Endodermal cell (in vitro differentiated cells): Measurements from ENCODE around the gene ZEB2. TPM values are rescaled to one million over a fixed set of nuclear protein-coding genes. Genes with fewer than 3 reads are reported as not detected.
"Not testable (repeated sequence)": the region's sequence is repeated elsewhere in the genome, so short reads cannot be mapped to it uniquely, and the experiment has no call there.

Experiments
- DNase-seq: peaks from one replicate; pipeline ENCODE4 v3.0.0-alpha.2; 2017
- H3K27ac ChIP-seq: 2 replicates; pipeline ENCODE4 v1.5.1; 2013; ENCODE audit warnings: mild to moderate bottlenecking, low read depth, low read length, moderate library complexity
- H3K27me3 ChIP-seq: 2 replicates; pipeline ENCODE4 v1.6.1; 2013; ENCODE audit warnings: mild to moderate bottlenecking, low read length, moderate library complexity; ENCODE audit not compliant: insufficient read depth, control insufficient read depth, poor library complexity, severe bottlenecking
- H3K36me3 ChIP-seq: 2 replicates; pipeline ENCODE4 v1.7.0; 2013; ENCODE audit warnings: mild to moderate bottlenecking, low read length, moderate library complexity; ENCODE audit not compliant: control insufficient read depth, insufficient read depth
- H3K4me1 ChIP-seq: one replicate; pipeline ENCODE4 v1.7.0; 2013; ENCODE audit warnings: low read length; ENCODE audit not compliant: control insufficient read depth, insufficient read depth
- H3K4me3 ChIP-seq: 2 replicates; pipeline ENCODE4 v1.5.1; 2013; ENCODE audit warnings: mild to moderate bottlenecking, low read length, moderate library complexity
- H3K9ac ChIP-seq: 2 replicates; pipeline ENCODE4 v1.6.1; 2013; ENCODE audit warnings: mild to moderate bottlenecking, low read length, moderate library complexity; ENCODE audit not compliant: poor library complexity, severe bottlenecking; ENCODE audit errors: extremely low read depth
- H3K9me3 ChIP-seq: 2 replicates; pipeline ENCODE4 v1.6.1; 2013; ENCODE audit warnings: mild to moderate bottlenecking, low read length, moderate library complexity; ENCODE audit not compliant: control insufficient read depth
- H3K27ac Mint-ChIP-seq: 2 replicates; pipeline ENCODE4 v1.8.0; 2020; ENCODE audit warnings: mixed read lengths
- H3K27me3 Mint-ChIP-seq: 2 replicates; pipeline ENCODE4 v1.8.0; 2021; ENCODE audit warnings: mild to moderate bottlenecking, mixed read lengths; ENCODE audit not compliant: insufficient read depth
- H3K36me3 Mint-ChIP-seq: 2 replicates; pipeline ENCODE4 v1.8.0; 2020; ENCODE audit warnings: low read depth, mixed read lengths
- H3K4me1 Mint-ChIP-seq: 2 replicates; pipeline ENCODE4 v1.8.0; 2020; ENCODE audit warnings: mixed read lengths
- H3K4me3 Mint-ChIP-seq: 2 replicates; pipeline ENCODE4 v1.8.0; 2020; ENCODE audit warnings: mild to moderate bottlenecking, moderate library complexity, mixed read lengths
- H3K9me3 Mint-ChIP-seq: 2 replicates; pipeline ENCODE4 v1.8.0; 2020; ENCODE audit warnings: mild to moderate bottlenecking, mixed read lengths
- CTCF ChIP-seq: fragments of 200-600 bp; sonication (generic); conservative IDR thresholded peaks from 2 replicates; pipeline ENCODE4 v1.5.0; 2021; ENCODE audit warnings: antibody characterized with exemption, mild to moderate bottlenecking
- WGBS, 2 experiments: methylation state at CpG; one replicate each; pipeline versions ENCODE4 v1.1.5 to v1.1.7; 2013; ENCODE audit warnings: missing lambda C conversion rate in 2 of 2, mixed read lengths in 1 of 2; ENCODE audit not compliant: insufficient coverage in 1 of 2, insufficient read length in 1 of 2; 5-methylcytosine and 5-hydroxymethylcytosine counted together
- total RNA-seq, 2 donors: library from RNA; stranded (reverse); fragmentation: NEBNext Ultra II Directional in 1 of 2; extraction: Animal tissue kit (Norgen Biotek cat#: 25700) in 1 of 2; gene quantifications; 2 replicates in 1 of 2; 3 replicates in 1 of 2; pipeline ENCODE4 v1.2.1, GENCODE V29; 2021

Gene ZEB2
- total RNA-seq, 2 donors from 2014 or later = 0.29 to 0.31 TPM

- no peaks in the 10 kb centered on the region for H3K27me3 ChIP-seq
- peaks cover 26% of the 10 kb centered on the region for H3K4me1 Mint-ChIP-seq
- H3K9me3 ChIP-seq = no peaks in the 10 kb centered on the region
- no peaks in the 10 kb centered on the region for H3K36me3 ChIP-seq
- no peak overlapping the region for H3K9ac ChIP-seq
- no peaks in the 10 kb centered on the region for H3K27me3 Mint-ChIP-seq
- H3K27ac ChIP-seq = no peak overlapping the region
- DNase-seq = no peak
- H3K36me3 Mint-ChIP-seq = no peaks in the 10 kb centered on the region
- H3K9me3 Mint-ChIP-seq = no peaks in the 10 kb centered on the region
- no peak overlapping the region for H3K27ac Mint-ChIP-seq
- H3K4me3 Mint-ChIP-seq = no peak overlapping the region
- peaks cover 4% of the 10 kb centered on the region for H3K4me1 ChIP-seq
- H3K4me3 ChIP-seq = no peak overlapping the region
- no peak for TF ChIP-seq CTCF
These were observed 150.5 kb downstream of the ZEB2 start for GRCh38 chr2:144369416-144369815.

GRCh38 chr2:144366825-144367429, 153.0 kb downstream of the ZEB2 start:
- Mint-ChIP-seq H3K4me1 (peaks cover 6% of the 10 kb centered on the region), H3K27ac (no peak overlapping the region)
- DNase-seq = no peak

GRCh38 chr2:144364944-144365738, 154.8 kb downstream of the ZEB2 start:
- Mint-ChIP-seq H3K36me3 (no peaks in the 10 kb centered on the region), H3K4me3 (no peak overlapping the region), H3K27me3 (peaks cover 2% of the 10 kb centered on the region), H3K4me1 (peaks cover 2% of the 10 kb centered on the region), H3K27ac (no peak overlapping the region), H3K9me3 (no peaks in the 10 kb centered on the region)
- 89 to 90% methylated on average over 3 to 4 of the region's 4 CpGs for WGBS, 2 experiments
- H3K36me3 ChIP-seq = no peaks in the 10 kb centered on the region
- no peak overlapping the region for H3K4me3 ChIP-seq
- no peaks in the 10 kb centered on the region for H3K27me3 ChIP-seq
- H3K4me1 ChIP-seq = no peaks in the 10 kb centered on the region
- H3K27ac ChIP-seq = no peak overlapping the region
- no peaks in the 10 kb centered on the region for H3K9me3 ChIP-seq
- TF ChIP-seq CTCF = no peak
- H3K9ac ChIP-seq = no peak overlapping the region
- DNase-seq = no peak

More at GRCh38 chr2:144366825-144367429, 153.0 kb downstream of the ZEB2 start:
- H3K27me3 ChIP-seq = no peaks in the 10 kb centered on the region
- H3K36me3 ChIP-seq = no peaks in the 10 kb centered on the region
- H3K27ac ChIP-seq = no peak overlapping the region
- WGBS, 2 experiments = 85% methylated on average over 3 of the region's 3 CpGs; no CpG with 5 or more reads in 1 of the 2 experiments
- H3K9me3 Mint-ChIP-seq = no peaks in the 10 kb centered on the region
- no peak overlapping the region for H3K4me3 Mint-ChIP-seq
- TF ChIP-seq CTCF = no peak
- H3K9ac ChIP-seq = no peak overlapping the region
- peaks cover 4% of the 10 kb centered on the region for H3K4me1 ChIP-seq
- no peaks in the 10 kb centered on the region for H3K9me3 ChIP-seq
- no peaks in the 10 kb centered on the region for H3K36me3 Mint-ChIP-seq
- H3K4me3 ChIP-seq = no peak overlapping the region
- peaks cover 2% of the 10 kb centered on the region for H3K27me3 Mint-ChIP-seq

GRCh38 chr2:144364247-144364646, 155.7 kb downstream of the ZEB2 start:
- DNase-seq, H3K27ac ChIP-seq, H3K4me1 ChIP-seq, H3K4me3 ChIP-seq, H3K4me1 Mint-ChIP-seq, H3K36me3 Mint-ChIP-seq, H3K9ac ChIP-seq, H3K4me3 Mint-ChIP-seq, H3K36me3 ChIP-seq, H3K9me3 ChIP-seq, H3K27me3 ChIP-seq, H3K9me3 Mint-ChIP-seq, H3K27me3 Mint-ChIP-seq, H3K27ac Mint-ChIP-seq: not testable (repeated sequence)
- 93% methylated on average over 7 of the region's 7 CpGs; no CpG with 5 or more reads in 1 of the 2 experiments for WGBS, 2 experiments
